ENCODE results near the gene TUBB6. TPM values are rescaled to one million over a fixed set of nuclear protein-coding genes. Genes with fewer than 3 reads are reported as not detected.

Gene TUBB6
- total and polyA plus RNA-seq, 2 donors (not counting 3 experiments of a cell fraction or from before 2014, with no cell fraction given): 440 to 747 TPM

GRCh38 chr18:12288403-12288755 is 19.7 kb upstream of the TUBB6 start:
- Histone ChIP-seq H3K9me3 (replicated peaks; ENCODE audit: control insufficient read depth, insufficient read depth, low read length) (no peaks in the 10 kb centered on the region), H3K4me2 (ENCODE audit: insufficient read depth, low read length) (peak overlapping the region; percentile 44), H3K27me3 (ENCODE audit: control insufficient read depth in 2 of 2, insufficient read depth in 2 of 2, low read length in 2 of 2) (peaks cover 0 to 2% of the 10 kb centered on the region in 2 experiments), H3K9ac (replicated peaks; ENCODE audit: extremely low read depth, insufficient read depth, low read length) (no peak overlapping the region), H3K27ac (ENCODE audit: insufficient read depth, low read depth, low read length) (no peak overlapping the region), H3K4me3 (replicated peaks in 1 of 3; ENCODE audit: insufficient read depth in 1 of 3, low read depth in 1 of 3, low read length in 3 of 3) (peak overlapping the region in 1 of 3 experiments; percentile 25), H3K36me3 (ENCODE audit: control insufficient read depth in 2 of 2, extremely low read depth in 1 of 2, insufficient read depth in 2 of 2, low read length in 2 of 2) (no peaks in the 10 kb centered on the region), H2AFZ (ENCODE audit: low read depth, low read length) (peak overlapping the region; percentile 48), H3K79me2 (ENCODE audit: control insufficient read depth, insufficient read depth, low read length) (no peaks in the 10 kb centered on the region), H3K4me1 (ENCODE audit: control insufficient read depth, extremely low read depth, insufficient read depth, low read length) (no peaks in the 10 kb centered on the region), H4K20me1 (replicated peaks; ENCODE audit: control insufficient read depth, extremely low read depth, insufficient read depth, low read length) (no peaks in the 10 kb centered on the region), H3K9me1 (replicated peaks; ENCODE audit: control insufficient read depth, extremely low read depth, insufficient read depth, low read length) (no peaks in the 10 kb centered on the region)
- dilution Hi-C loops (cut with MboI; ENCODE audit: extremely low pct_ligation_motif_present, low sequenced_read_pairs): no loop called here
- ChIA-PET POLR2A (interaction anchor here (1.0 to 2.2 kb wide), 4 partner anchors 10 to 21 kb away, joined by 3 to 11 read pairs (median 5); partner anchors contain the start of gene TUBB6), CTCF (interaction anchor here (1.4 to 7.7 kb wide), 8 partner anchors 7 to 39 kb away, joined by 4 to 102 read pairs (median 10); partner anchors contain the start of gene TUBB6)
- peak; percentile 15 for FAIRE-seq
- intact Hi-C loops (cut with micrococcal nuclease): loop anchor here (10.0 kb wide), 1 partner anchor 366 kb away; the partner anchor contains the start of gene SPIRE1
- TF ChIP-seq FOS (IDR thresholded peaks at IDR 0.05; ENCODE audit: borderline replicate concordance, insufficient read depth, low read length) (no peak), JUN (IDR thresholded peaks at IDR 0.05; ENCODE audit: borderline replicate concordance, insufficient read depth, insufficient read length, low read depth) (no peak), MAX (IDR thresholded peaks at IDR 0.05; ENCODE audit: insufficient read depth, insufficient read length) (no peak), POLR2A (IDR thresholded peaks at IDR 0.05; ENCODE audit: low read depth, low read length) (no peak), GATA2 (IDR thresholded peaks at IDR 0.05; ENCODE audit: insufficient read depth, insufficient read length, low read depth, low read length) (no peak), POLR2AphosphoS5 (IDR thresholded peaks at IDR 0.05; ENCODE audit: insufficient read depth, low read depth, low read length) (no peak), EZH2 (IDR thresholded peaks at IDR 0.05; ENCODE audit: borderline replicate concordance, low read depth, low read length, severe bottlenecking) (no peak), MYC (IDR thresholded peaks at IDR 0.05; ENCODE audit: low read depth, low read length) (no peak)
- TF ChIP-seq, protein P1, sequence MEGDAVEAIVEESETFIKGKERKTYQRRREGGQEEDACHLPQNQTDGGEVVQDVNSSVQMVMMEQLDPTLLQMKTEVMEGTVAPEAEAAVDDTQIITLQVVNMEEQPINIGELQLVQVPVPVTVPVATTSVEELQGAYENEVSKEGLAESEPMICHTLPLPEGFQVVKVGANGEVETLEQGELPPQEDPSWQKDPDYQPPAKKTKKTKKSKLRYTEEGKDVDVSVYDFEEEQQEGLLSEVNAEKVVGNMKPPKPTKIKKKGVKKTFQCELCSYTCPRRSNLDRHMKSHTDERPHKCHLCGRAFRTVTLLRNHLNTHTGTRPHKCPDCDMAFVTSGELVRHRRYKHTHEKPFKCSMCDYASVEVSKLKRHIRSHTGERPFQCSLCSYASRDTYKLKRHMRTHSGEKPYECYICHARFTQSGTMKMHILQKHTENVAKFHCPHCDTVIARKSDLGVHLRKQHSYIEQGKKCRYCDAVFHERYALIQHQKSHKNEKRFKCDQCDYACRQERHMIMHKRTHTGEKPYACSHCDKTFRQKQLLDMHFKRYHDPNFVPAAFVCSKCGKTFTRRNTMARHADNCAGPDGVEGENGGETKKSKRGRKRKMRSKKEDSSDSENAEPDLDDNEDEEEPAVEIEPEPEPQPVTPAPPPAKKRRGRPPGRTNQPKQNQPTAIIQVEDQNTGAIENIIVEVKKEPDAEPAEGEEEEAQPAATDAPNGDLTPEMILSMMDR (IDR thresholded peaks at IDR 0.05; ENCODE audit: extremely low read depth in 1 of 2, insufficient read depth in 1 of 2, low read depth in 1 of 2, low read length in 2 of 2): no peak
- DNase-seq (ENCODE audit: low read depth, low spot score): no peak
- BruUV-seq (replicated peaks): no TSS peak

Data from endothelial cell of umbilical vein (primary cell).